NOMO-1 treated with dmso at 0.1 percent for 144 hours (cell line): ENCODE measurements around the gene DEGS2.

Experiments used
- DNase-seq: peaks from one replicate; lab custom pipeline; 2025; ENCODE audit not compliant: unreplicated experiment; lab: John Stamatoyannopoulos, UW

Gene DEGS2

DNA sequence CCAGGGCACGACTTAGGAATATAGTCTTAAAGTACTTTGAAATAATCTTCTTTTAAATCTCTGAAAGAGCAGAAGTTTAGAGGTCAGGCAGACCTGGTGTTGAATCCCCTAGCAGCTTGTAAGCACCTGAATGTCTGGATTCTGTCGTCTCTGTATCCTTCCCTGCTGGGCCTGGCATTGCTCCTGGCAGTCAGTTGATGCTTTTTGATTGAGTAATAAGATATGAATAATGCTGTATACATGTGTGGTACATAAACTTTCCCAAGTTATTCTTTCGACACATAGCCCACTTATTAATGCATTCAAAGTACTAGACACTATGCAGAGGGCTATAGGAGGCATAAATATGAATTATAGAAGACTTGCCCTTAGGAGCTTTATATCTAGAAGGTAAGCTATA, 62.8 kb downstream of the DEGS2 start:
- no peak for DNase-seq
